ENCODE data around the gene DOCK2.

The DOCK2 gene

GRCh38 chr5:169796731-169797130, 159.7 kb downstream of the DOCK2 start:
- TF ChIP-seq, protein P1, sequence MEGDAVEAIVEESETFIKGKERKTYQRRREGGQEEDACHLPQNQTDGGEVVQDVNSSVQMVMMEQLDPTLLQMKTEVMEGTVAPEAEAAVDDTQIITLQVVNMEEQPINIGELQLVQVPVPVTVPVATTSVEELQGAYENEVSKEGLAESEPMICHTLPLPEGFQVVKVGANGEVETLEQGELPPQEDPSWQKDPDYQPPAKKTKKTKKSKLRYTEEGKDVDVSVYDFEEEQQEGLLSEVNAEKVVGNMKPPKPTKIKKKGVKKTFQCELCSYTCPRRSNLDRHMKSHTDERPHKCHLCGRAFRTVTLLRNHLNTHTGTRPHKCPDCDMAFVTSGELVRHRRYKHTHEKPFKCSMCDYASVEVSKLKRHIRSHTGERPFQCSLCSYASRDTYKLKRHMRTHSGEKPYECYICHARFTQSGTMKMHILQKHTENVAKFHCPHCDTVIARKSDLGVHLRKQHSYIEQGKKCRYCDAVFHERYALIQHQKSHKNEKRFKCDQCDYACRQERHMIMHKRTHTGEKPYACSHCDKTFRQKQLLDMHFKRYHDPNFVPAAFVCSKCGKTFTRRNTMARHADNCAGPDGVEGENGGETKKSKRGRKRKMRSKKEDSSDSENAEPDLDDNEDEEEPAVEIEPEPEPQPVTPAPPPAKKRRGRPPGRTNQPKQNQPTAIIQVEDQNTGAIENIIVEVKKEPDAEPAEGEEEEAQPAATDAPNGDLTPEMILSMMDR (IDR thresholded peaks at IDR 0.05), result no peak
- H3K4me3 ChIP-seq, result no peak overlapping the region
- no peak for DNase-seq (ENCODE audit: low spot score)
- H3K27ac ChIP-seq, result no peak overlapping the region

DNA sequence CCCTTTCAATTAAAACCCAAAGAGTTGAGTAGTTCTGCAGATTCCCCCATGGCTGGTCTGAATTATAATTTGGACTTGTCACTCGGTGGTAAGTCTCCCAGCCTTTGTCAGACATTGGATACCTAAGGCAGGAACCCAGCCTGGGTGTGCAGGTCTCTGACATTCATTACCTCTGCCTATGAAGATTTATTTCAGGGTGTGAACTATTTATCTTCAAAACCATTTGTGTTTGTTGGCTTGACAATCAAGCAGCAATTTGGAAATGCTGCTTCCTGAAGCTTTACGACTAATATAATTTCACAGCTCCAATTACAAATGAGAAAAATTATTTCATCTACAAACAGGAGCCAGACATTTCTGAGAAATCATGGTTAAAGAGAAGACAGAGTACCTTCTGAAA, 160.5 kb downstream of the DOCK2 start:
- DNase-seq (ENCODE audit: low spot score), result no peak
- Histone ChIP-seq H3K4me3 (no peak overlapping the region), H3K27ac (no peak overlapping the region)
- TF ChIP-seq, protein P1 (IDR thresholded peaks at IDR 0.05), result no peak

DNA sequence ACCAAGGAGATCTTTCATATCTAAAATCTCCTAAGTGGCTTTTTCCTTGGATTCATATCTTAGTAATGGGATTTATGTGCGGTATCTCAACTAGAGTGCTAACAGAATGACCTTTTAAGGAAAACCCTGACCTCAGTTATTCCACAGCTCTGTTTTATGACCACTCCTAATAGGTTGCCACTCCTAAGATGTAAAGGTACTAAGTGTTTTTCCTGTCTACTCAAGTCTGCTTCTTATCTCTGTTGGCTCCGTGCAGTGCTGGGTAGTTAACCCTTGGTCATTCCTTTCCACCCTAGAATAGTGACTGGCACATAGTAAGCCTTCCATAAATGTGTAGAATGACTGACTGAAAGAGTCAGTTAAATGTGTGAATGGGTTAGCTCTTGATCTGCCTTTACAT, 161.4 kb downstream of the DOCK2 start:
- TF ChIP-seq, protein P1 (IDR thresholded peaks at IDR 0.05), result no peak
- Histone ChIP-seq H3K27ac (no peak overlapping the region), H3K4me3 (no peak overlapping the region)
- no peak for DNase-seq (ENCODE audit: low spot score)

GRCh38 chr5:169798906-169799660, 162.0 kb downstream of the DOCK2 start:
- TF ChIP-seq, protein P1 (IDR thresholded peaks at IDR 0.05), result no peak
- Histone ChIP-seq H3K27ac (no peak overlapping the region), H3K4me3 (no peak overlapping the region)
- DNase-seq (ENCODE audit: low spot score), result no peak

DNA sequence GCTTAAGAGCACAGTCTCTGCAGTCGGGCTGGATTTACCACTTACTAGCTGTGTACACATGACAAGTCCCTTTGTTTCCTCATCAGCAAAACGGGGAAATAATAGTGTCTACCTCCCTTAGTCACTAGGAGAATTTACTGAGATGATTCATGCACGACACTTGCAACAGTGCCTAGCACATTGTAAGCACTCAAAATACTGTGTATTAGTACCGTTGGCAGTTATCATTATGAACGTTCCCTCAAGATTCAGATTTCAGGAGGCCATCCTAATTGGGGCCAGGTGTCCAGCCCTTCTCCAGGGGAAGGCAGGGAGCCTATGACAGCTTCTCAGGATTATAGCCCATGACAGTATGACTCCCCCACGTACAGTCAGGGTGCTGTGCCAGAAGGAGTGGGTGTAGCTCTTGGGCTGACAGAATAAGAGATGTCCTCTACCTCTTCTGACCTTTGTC, 164.3 kb downstream of the DOCK2 start:
- no peak overlapping the region for H3K27ac ChIP-seq
- DNase-seq (ENCODE audit: low spot score), result no peak
- TF ChIP-seq, protein P1 (IDR thresholded peaks at IDR 0.05), result no peak
- no peak overlapping the region for H3K4me3 ChIP-seq

DNA sequence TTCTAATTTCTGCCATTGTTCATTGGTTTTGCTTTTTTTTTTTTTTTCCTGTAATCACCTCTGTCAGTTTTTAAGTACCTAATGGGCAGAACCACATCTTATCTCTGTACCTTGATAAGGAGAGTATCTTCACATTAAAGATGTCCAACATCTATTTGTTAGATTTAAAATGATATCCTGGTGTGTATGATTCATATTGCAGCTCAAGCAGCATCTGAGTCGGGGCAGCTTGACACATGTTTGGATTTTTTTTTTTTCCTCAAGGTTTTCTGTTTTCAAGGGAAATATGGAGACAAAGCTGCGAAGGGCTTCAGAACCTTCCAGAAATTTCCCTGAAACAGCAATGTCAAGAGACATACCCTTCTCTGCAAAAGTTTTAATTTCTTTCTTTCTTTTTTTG, 164.7 kb downstream of the DOCK2 start:
- TF ChIP-seq, protein P1 (IDR thresholded peaks at IDR 0.05), result no peak
- Histone ChIP-seq H3K27ac (no peak overlapping the region), H3K4me3 (no peak overlapping the region)
- DNase-seq (ENCODE audit: low spot score), result no peak
